NCI-H510A treated with DMSO at 0.1 percent for 48 hours (cell line): ENCODE results near the gene NIPBL.
"Not testable (repeated sequence)": the region's sequence is repeated elsewhere in the genome, so short reads cannot be mapped to it uniquely, and the experiment has no call there.

ENCODE experiments used
- DNase-seq: peaks from one replicate; lab custom pipeline; 2025; lab: John Stamatoyannopoulos, UW

Gene NIPBL

DNA sequence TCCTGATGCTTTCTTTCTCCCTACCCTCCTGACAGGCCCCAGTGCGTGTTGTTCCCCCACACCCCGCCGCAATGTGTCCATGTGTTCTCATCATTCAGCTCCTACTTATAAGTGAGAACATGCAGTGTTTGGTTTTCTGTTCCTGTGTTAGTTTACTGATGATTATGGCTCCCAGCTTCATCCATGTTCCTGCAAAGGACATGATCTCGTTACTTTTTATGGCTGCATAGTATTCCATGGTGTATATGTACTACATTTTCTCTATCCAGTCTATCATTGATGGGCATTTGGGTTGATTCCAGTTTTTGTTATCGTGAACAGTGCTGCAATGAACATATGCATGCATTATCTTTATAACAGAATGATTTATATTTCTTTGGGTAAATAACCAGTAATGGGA lies 222.7 kb downstream of the NIPBL start:
- not testable (repeated sequence) for DNase-seq

DNA sequence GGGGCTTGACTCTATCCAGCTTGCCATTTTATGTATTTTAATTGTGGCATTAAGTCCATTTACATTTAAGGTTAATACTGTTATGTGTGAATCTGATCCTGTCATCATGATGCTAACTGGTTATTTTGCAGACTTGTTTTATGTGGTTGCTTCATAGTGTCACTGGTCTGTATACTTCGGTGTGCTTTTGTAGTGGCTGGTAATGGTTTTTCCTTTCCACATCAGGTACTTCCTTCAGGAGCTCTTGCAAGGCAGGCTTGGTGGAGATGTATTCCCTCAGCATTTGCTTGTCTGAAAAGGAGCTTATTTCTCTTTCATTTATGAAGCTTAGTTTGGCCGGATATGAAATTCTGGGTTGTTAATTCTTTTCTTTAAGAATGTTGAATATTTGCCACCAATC lies 226.7 kb downstream of the NIPBL start:
- DNase-seq, result no peak

DNA sequence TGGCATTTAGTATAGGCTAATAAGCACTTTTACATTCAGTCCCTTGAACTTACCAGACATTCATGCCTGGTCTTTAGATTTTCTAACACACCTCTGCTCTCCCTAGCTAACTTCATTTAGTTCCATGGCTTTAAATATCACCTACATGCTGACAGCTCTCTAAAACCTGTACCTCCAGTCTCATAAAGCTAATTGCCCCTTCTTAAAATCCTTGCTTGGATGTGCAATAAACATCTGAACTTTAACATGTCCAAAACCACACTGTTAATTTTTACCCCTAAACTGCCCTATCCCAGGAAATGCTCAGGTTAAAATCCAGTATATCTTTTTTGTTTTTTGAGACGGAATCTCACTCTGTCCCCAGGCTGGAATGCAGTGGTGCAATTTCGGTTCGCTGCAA lies 232.8 kb downstream of the NIPBL start:
- DNase-seq, result no peak

DNA sequence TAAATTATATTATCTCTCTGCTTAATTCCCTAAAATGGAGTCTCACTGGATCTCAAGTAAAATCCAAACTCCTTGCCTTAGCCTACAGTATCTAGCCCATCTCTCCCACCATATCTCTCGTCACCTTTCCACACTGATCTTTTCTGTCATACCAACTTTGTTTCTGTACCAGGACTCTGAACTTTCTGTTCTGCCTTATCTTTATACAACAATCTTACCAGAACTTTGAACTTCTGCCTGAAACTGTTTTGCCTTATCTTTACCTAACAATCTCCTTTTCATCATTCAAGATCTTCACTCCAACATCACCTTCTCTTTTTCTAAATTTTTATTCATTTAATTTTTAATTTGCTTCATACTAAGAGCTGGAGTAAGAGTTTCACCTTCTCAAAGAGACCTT lies 233.6 kb downstream of the NIPBL start:
- DNase-seq, result no peak

DNA sequence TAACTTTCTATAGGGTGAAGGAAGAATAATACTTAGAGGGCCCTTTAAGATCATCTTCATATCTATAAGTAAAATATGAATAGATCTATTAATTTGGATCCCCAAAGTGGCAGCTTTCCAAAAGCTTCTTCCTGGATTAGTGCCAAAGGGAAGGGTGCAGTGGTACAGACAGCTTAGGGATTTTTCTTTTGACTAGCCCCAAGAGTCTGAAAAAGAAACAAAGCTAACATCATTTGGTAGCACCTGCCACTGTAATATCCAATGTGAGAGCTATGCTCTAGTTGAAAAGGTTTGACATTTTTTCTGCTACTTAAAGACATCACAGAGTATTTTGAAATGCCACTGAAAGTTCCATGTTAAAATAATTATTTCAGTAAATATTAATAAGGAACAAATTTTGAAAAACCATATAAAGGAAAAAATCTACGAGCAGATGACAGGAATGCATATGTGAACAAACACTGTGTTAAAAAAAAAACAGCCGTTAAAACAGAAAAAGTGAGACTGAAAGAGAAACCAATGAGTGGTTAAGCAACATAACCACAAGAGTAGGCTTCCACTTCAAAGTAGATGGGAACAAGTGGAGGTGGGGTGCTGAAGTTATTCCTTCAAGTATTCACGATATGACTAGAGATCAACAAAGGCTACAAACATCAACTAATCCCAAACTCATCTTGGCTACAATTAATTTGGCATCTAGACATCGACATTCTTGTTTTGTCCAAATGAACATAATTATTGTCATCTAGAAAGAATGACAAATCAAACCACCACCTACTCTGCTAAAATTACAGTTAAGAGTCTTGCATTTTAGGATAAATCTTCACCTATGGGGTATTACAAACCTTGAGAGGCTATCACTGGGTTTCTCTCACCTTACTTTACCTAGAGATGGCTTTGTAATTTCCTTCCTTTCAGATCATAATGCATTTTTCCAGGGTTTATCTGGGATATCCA lies 235.1 kb downstream of the NIPBL start:
- no peak for DNase-seq

DNA sequence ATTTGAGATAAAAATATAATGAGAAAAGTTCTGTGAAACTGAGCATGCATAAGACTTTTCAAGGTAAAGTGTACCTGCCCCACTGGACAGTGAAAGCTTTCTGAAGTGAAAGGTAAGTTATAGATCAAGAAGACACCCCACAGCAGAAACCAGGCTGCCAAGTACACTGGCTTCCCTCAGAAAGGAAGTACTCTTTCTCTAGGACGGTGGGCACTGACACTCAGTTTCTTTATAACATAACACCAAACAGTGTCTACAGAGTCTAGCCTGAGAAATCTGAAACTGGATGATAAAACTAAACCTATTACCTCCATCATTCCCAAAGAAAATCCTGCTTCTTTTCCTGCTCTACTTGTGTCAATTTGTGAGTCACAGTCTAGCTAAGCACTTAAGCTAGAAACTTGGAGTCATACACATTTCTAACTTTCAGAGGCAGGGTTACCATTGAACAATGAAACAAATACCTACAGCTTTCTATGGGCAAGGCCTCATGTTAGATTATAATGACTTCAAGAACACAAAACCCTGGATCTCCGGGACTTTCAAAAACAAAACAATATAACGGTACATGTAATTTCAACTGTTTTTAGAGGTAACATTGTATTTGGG lies 235.9 kb downstream of the NIPBL start:
- no peak for DNase-seq
